Stimulated activated CD4-positive, alpha-beta T cell treated with anti-CD3 and anti-CD28 coated beads, TNF-alpha, amount 100 ng/mL, for 4 hours (primary cell): ENCODE measurements around the gene CDH18.

ENCODE experiments used
- DNase-seq, 3 experiments: peaks; one replicate each; pipeline ENCODE4 v3.0.0-alpha.2; 2020; ENCODE audit warnings: low read depth in 3 of 3

Gene CDH18

GRCh38 chr5:19605846-19606407 is 382.1 kb downstream of the CDH18 start:
- no peak for DNase-seq

GRCh38 chr5:19584131-19584530 is 403.9 kb downstream of the CDH18 start:
- no peak for DNase-seq

- no peak for DNase-seq
Measured at GRCh38 chr5:19577882-19578281, 410.1 kb downstream of the CDH18 start.

- DNase-seq = no peak
Measured at GRCh38 chr5:19568004-19568403, 420.0 kb downstream of the CDH18 start.

- no peak for DNase-seq
Measured at GRCh38 chr5:19565466-19565865, 422.5 kb downstream of the CDH18 start.

- DNase-seq = no peak
Measured at GRCh38 chr5:19564036-19564435, 424.0 kb downstream of the CDH18 start.

- no peak for DNase-seq
Measured at GRCh38 chr5:19555876-19556275, 432.1 kb downstream of the CDH18 start.

- DNase-seq = no peak
Measured at GRCh38 chr5:19555436-19555835, 432.6 kb downstream of the CDH18 start.

- no peak for DNase-seq
Measured at GRCh38 chr5:19554524-19554923, 433.5 kb downstream of the CDH18 start.

GRCh38 chr5:19547640-19548039 is 440.4 kb downstream of the CDH18 start:
- no peak for DNase-seq

GRCh38 chr5:19546521-19546920 is 441.5 kb downstream of the CDH18 start:
- no peak for DNase-seq

- no peak for DNase-seq
Measured at GRCh38 chr5:19538607-19539006, 449.4 kb downstream of the CDH18 start.

GRCh38 chr5:19536387-19536786 is 451.6 kb downstream of the CDH18 start:
- no peak for DNase-seq

GRCh38 chr5:19534751-19535150 is 453.2 kb downstream of the CDH18 start:
- DNase-seq = no peak

- DNase-seq = no peak
Measured at GRCh38 chr5:19532936-19533335, 455.1 kb downstream of the CDH18 start.

- DNase-seq = no peak
Measured at GRCh38 chr5:19531374-19531952, 456.5 kb downstream of the CDH18 start.

GRCh38 chr5:19519448-19519847 is 468.6 kb downstream of the CDH18 start:
- DNase-seq = no peak

- no peak for DNase-seq
Measured at GRCh38 chr5:19498852-19499251, 489.1 kb downstream of the CDH18 start.

GRCh38 chr5:19497229-19497815 is 490.7 kb downstream of the CDH18 start:
- no peak for DNase-seq

GRCh38 chr5:19496056-19496455 is 491.9 kb downstream of the CDH18 start:
- no peak for DNase-seq

GRCh38 chr5:19492861-19493260 is 495.1 kb downstream of the CDH18 start:
- DNase-seq = no peak

- no peak for DNase-seq
Measured at GRCh38 chr5:19488786-19489185, 499.2 kb downstream of the CDH18 start.

GRCh38 chr5:19487480-19487879 is 500.5 kb downstream of the CDH18 start:
- no peak for DNase-seq

- DNase-seq = no peak
Measured at GRCh38 chr5:19479562-19479961, 508.4 kb downstream of the CDH18 start.
